ENCODE measurements around the gene STK25.
"Not testable (repeated sequence)": the region's sequence is repeated elsewhere in the genome, so short reads cannot be mapped to it uniquely, and the experiment has no call there.

Gene STK25

DNA sequence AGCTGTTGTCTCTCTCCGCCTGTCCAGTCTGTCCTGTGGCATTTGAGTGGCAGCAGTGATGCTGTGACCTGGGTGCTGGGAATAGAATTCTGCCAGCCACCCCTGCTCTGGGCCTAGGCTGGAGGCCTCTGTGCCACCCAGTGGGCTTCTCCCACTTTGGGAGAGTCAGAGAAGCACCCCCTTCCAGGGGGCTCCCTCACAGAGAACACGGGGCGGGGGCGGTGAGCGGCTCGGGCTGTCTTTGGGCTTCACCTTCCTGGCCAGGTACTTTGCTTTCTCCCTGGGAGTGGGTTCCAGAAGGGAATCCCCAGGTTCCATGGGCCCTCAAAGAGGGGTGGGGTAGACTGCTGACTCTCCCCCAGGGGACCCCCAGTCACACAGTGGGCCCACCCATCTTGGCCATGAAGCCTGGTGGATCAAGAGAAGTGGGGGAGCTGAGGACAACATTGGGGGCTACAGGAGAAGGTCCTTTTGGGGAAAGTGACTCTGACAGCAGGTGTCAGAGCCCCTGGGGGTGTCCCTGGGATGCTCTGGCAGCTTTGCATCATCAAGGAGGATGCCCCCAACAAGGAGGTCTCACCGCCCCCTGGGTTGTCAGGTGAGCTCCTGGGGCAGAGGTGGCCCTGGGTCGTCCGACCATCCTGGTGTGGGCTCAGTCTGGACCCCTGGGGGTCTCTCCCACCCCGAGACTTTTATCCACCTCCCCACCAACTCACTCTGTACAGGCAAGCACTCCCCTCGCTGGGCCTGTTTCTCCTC is 31.4 kb upstream of the STK25 start:
- no peak for DNase-seq (ENCODE audit: low spot score)

DNA sequence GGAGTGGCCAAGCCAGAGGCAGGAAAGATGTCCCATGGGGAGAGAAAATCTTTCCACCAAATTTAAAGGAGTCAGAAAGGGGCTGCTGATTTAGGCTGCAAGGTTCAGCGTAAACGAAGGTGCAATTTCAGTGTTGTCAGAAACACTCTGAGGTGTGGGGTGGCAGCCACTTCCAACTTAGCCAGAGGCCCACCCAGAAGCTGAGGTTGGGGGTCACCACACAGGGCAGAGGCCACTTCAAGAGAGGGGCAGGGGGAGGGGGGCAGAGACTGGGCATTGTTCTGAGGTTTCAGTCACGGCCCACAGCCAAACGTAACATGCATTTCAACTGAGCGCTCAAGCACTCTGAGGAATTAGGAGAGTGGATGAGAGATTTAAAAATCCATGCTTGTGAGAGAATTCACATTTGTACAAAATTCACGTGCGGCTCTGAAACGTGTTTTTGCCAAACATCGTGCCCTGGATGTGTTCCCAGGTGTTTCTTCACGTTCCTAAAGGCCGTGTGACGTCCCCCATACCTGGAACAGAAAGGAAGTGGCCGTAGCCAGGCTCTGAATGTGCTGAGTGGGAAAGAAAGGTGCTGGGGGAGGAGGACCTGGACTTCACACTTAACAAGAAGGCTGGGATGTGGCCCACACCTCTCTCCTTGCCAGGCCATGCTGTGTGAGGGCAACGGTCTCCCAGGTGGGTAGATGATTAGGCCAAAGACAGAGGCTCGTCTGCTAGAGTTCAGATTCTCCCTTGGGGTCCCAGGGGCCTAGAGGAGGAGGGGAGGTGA is 30.6 kb upstream of the STK25 start:
- DNase-seq (ENCODE audit: low spot score), result no peak

GRCh38 chr2:241535871-241536655 is 27.7 kb upstream of the STK25 start:
- DNase-seq (ENCODE audit: low spot score), result no peak

DNA sequence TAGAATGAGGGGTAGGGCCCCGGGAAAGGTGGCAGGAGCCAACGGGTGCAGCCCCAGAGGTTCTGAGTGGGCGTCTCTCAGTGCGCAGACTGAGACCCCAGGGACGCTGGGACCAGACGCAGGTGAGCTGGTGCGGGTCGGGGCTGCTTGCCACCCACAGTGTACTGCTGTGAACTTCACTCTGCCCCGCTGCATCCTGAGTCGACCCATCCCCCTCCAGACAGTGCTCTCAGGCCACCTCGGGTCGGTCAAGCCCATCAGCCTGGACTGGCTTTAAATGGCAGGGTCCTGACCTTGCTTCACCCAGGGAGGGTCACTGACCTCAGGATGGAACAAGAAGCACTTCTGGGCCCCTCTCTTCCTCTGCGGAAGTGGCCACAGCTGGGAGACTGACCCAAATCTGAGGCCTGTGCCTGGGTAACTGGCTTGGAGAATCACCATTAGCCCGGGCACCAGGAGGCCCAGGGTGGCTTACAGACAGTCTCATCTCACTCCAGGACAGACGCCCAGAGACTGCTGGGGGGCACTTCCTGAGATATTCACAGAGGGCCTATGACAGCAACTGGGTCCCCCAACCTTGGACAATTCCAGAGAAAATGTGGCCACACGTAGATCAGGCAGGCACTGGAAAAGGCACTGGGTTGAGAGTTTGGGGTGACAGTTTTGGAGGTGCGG is 26.5 kb upstream of the STK25 start:
- no peak for DNase-seq (ENCODE audit: low spot score)

GRCh38 chr2:241534293-241534692 is 25.9 kb upstream of the STK25 start:
- DNase-seq (ENCODE audit: low spot score), result no peak

- DNase-seq (ENCODE audit: low spot score), result no peak
Measured at GRCh38 chr2:241532733-241533601, 24.6 kb upstream of the STK25 start.

DNA sequence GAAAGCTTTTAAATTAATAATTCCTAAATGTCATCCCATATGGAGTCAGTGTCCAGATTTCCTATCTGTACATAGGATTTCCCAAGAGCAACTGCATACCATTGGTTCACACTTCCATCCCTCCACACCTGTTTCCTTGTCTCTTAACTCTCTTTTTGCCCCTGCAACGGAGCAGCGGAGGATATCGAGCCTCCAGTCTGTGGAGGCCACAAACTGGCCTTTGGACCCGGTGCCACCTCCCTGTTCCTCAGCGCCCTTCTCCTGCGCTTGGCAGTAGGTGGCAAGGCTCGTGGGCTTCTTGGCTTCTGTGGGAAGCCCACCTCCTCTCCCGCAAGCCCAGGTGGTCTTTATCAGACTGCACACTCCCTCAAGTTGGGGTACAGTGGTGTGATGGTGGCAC is 23.8 kb upstream of the STK25 start:
- DNase-seq (ENCODE audit: low spot score), result no peak

- no peak for DNase-seq (ENCODE audit: low spot score)
Measured at GRCh38 chr2:241531161-241531722, 22.9 kb upstream of the STK25 start.

GRCh38 chr2:241530571-241530970 is 22.2 kb upstream of the STK25 start:
- DNase-seq (ENCODE audit: low spot score), result no peak

GRCh38 chr2:241525818-241526780 is 17.7 kb upstream of the STK25 start:
- not testable (repeated sequence) for DNase-seq (ENCODE audit: low spot score)

- DNase-seq (ENCODE audit: low spot score), result no peak
Measured at GRCh38 chr2:241522477-241522876, 14.1 kb upstream of the STK25 start.

DNA sequence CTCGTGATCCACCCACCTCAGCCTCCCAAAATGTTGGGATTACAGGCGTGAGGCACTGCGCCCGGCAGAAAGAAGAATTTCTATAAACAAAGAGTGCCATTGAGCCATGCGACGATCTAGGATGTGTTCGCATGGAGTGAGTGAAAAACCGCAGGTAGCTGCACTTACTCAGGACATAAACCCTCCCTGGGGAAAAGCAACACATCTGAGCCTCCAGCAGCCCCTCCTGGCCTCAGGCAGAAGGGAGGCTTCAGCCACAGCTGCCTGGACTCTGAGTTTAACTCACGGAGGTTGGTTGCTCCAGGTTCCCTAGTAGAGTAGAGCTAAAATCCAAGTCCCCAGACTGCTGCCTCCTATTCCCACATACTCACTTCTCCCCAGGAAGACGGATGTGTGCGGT is 11.3 kb upstream of the STK25 start:
- DNase-seq (ENCODE audit: low spot score), result no peak

DNA sequence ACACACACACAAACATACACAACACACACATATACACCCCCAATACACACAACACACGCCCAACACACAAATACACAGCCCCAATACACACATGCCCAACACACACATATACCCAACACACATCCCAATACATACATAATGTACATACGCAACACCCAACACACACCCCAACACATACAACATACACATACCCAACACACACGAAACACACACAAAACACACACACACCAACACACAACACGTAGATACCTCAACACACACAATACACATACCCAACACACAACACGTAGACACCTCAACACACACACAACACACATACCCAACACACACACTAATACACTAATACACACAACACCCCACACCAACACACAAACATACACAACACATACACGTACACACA is 8.9 kb upstream of the STK25 start:
- DNase-seq (ENCODE audit: low spot score), result no peak

GRCh38 chr2:241516520-241516965 is 8.2 kb upstream of the STK25 start:
- no peak for DNase-seq (ENCODE audit: low spot score)

DNA sequence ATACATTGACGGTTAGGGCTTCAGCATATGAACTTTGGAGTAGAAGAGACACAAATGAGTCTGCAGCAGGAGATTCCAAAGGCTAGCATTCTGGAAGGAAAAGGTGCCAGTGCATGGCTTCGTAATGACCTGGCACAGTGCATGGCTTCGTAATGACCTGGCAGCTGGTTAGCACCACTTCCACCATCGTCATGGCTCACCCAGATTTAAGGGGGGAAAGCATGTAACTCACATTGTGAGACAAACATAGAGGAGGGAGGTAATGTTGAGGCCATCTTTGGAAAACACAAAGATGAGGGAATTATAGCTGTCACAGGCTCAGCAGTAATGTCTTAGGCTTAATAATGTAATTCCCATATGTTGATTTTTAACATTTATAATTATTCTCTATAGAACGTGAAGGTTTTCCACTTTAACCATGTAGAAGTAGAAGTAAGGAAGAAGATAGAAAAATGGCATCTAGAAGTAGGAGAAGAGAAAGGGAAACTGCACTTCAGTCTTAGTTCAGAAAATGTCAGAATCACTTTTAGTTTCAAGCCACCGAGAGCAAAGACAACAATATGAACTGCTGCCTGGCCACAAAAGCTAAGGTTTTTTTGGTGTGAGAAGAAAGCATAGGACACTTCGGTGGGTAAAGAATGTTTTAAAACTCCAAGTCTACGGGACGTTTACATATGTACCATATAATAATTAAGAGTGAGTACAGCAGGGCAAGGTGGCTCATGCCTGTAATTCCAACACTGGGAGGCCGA is 6.8 kb upstream of the STK25 start:
- no peak for DNase-seq (ENCODE audit: low spot score)

DNA sequence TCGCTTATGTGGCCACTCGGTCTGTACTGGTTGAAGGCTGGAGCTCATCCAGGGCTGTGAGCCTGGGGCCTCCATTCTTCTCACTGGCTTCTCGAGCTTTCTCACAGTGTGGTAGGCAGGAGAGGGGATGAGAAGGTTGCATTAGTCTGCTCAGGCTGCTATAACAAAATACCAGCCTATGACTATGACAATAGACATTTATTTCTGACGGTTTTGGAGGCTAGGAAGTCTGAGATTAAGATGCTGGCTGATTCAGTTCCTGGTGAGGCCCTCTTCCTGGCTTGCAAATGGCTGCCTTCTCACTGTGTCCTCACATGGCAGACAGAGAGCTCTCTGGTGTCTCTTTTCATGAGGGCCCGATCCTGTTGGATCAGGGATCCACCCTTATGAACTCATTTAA is 6.2 kb upstream of the STK25 start:
- no peak for DNase-seq (ENCODE audit: low spot score)

DNA sequence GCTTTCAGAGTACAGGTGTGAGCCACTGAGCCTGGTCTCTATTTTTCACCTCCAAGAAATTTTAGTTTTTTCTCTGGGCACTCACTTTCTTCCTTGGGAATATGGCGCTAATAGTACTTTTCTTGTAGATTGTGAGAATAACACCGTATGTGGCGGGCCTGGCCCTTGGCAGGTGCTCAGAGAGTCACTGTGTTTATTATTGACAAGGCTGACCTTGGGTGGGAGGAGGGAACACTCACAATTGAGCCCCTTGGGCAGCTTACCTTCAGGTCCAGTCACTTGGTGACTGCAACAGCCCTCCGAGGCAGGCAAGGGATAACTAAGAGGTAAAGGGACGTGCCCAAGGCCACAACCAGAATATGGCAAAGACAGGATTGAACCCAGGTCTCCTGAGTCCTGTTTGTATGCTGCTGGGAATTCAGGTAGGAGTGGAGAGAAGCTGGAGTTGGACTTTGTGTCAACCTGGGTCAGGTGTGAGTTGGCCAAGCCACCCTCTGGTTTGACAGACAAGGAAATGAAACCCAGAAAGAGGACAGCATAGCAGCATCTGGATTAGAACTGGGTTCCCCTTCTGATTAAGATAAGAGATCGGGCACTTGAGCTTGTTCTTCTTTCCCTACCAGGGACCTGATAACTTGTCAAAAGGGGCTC is 2.8 kb upstream of the STK25 start:
- no peak for DNase-seq (ENCODE audit: low spot score)

GRCh38 chr2:241509155-241509784 is 886 bp upstream of the STK25 start:
- no peak for DNase-seq (ENCODE audit: low spot score)

Measured in SW480 (cell line).